HepG2 (cell line): Measurements from ENCODE around the gene ARHGEF26. TPM values are rescaled to one million over a fixed set of nuclear protein-coding genes. Genes with fewer than 3 reads are reported as not detected.

ENCODE experiments used
- BRD4 ChIP-seq: sonication (generic); formaldehyde crosslinking; IDR thresholded peaks from 2 replicates; pipeline ENCODE4 v1.4.0; 2020; ENCODE audit warnings: missing genetic modification reagents
- CBFB ChIP-seq: sonication (generic); formaldehyde crosslinking; IDR thresholded peaks from 2 replicates; pipeline ENCODE4 v1.4.0; 2020; ENCODE audit warnings: missing genetic modification reagents
- CC2D1A ChIP-seq: sonication (generic); formaldehyde crosslinking; IDR thresholded peaks from 2 replicates; pipeline ENCODE4 v1.8.1; 2023; ENCODE audit warnings: mild to moderate bottlenecking, missing genetic modification reagents
- CERS6 ChIP-seq: sonication (generic); formaldehyde crosslinking; IDR thresholded peaks from 2 replicates; pipeline ENCODE4 v1.5.0; 2020; ENCODE audit warnings: missing genetic modification reagents
- KAT7 ChIP-seq: IDR thresholded peaks from 2 replicates; pipeline ENCODE4 v1.6.1; 2018; ENCODE audit warnings: borderline replicate concordance, missing compliant biosample characterization
- MAF1 ChIP-seq: sonication (generic); formaldehyde crosslinking; IDR thresholded peaks from 2 replicates; pipeline ENCODE4 v1.5.0; 2020; ENCODE audit warnings: missing genetic modification reagents, borderline replicate concordance
- NFE2L1 ChIP-seq: sonication (generic); formaldehyde crosslinking; IDR thresholded peaks from 2 replicates; pipeline ENCODE4 v1.4.0; 2020; ENCODE audit warnings: missing genetic modification reagents, mild to moderate bottlenecking, borderline replicate concordance
- PHF20 ChIP-seq: sonication (generic); formaldehyde crosslinking; IDR thresholded peaks from 2 replicates; pipeline ENCODE4 v1.5.0; 2020; ENCODE audit warnings: mild to moderate bottlenecking, missing genetic modification reagents
- RORA ChIP-seq: sonication (generic); formaldehyde crosslinking; IDR thresholded peaks from 2 replicates; pipeline ENCODE4 v1.5.0; 2020; ENCODE audit warnings: mild to moderate bottlenecking, missing genetic modification reagents, moderate library complexity
- ZBTB21 ChIP-seq: sonication (generic); formaldehyde crosslinking; IDR thresholded peaks from 2 replicates; pipeline ENCODE4 v1.4.0; 2020; ENCODE audit warnings: missing genetic modification reagents
- ZBTB34 ChIP-seq: sonication (generic); formaldehyde crosslinking; IDR thresholded peaks from 2 replicates; pipeline ENCODE4 v1.8.0; 2022; ENCODE audit warnings: mild to moderate bottlenecking, missing genetic modification reagents
- ZMYM4 ChIP-seq: sonication (generic); formaldehyde crosslinking; IDR thresholded peaks from 2 replicates; pipeline ENCODE4 v1.8.1; 2023; ENCODE audit warnings: mild to moderate bottlenecking, missing genetic modification reagents
- ZNF280D ChIP-seq: sonication (generic); formaldehyde crosslinking; IDR thresholded peaks from 2 replicates; pipeline ENCODE4 v1.5.1; 2020; ENCODE audit warnings: mild to moderate bottlenecking, missing genetic modification reagents
- ZNF34 ChIP-seq: sonication (generic); formaldehyde crosslinking; IDR thresholded peaks from 2 replicates; pipeline ENCODE4 v1.4.0; 2020; ENCODE audit warnings: mild to moderate bottlenecking, missing genetic modification reagents, borderline replicate concordance
- ZNF407 ChIP-seq: sonication (generic); formaldehyde crosslinking; IDR thresholded peaks from one replicate; pipeline ENCODE4 v1.5.1; 2020; ENCODE audit warnings: mild to moderate bottlenecking, missing genetic modification reagents; ENCODE audit errors: not compliant biosample characterization
- ZNF724P ChIP-seq: sonication (generic); formaldehyde crosslinking; IDR thresholded peaks from 2 replicates; pipeline ENCODE4 v1.8.0; 2022; ENCODE audit warnings: missing genetic modification reagents, borderline replicate concordance
- ZNF83 ChIP-seq: sonication (generic); formaldehyde crosslinking; IDR thresholded peaks from 2 replicates; pipeline ENCODE4 v1.4.0; 2020; ENCODE audit warnings: missing genetic modification reagents, mild to moderate bottlenecking, borderline replicate concordance
- polyA plus RNA-seq, 8 experiments: library from polyadenylated mRNA; depleted of rRNA in 3 of 8; stranded (reverse) in 7 of 8; unstranded in 1 of 8; fragments of >200 nt; fragmentation: Illumina TruSeq in 4 of 8; extraction: Trizol in 4 of 8; gene quantifications; 2 replicates each; pipeline versions ENCODE4 v1.2.1 to v1.2.3, GENCODE V29; 2011 to 2016; ENCODE audit warnings: low read depth in 4 of 8, missing spikeins in 1 of 8, mixed read lengths in 1 of 8; ENCODE audit not compliant: insufficient read depth in 1 of 8
- total RNA-seq, 5 experiments: library from RNA; depleted of rRNA; stranded (reverse); fragments of >200 nt; fragmentation: Illumina TruSeq; extraction: Trizol; gene quantifications; 2 replicates each; pipeline ENCODE4 v1.2.3, GENCODE V29; 2016; ENCODE audit warnings: low read depth in 1 of 5

Gene ARHGEF26
- total and polyA plus RNA-seq, 2 of the 13 experiments (the other 11 are each of a cell fraction or from before 2014, with no cell fraction given): 0.74 to 6.1 TPM

GRCh38 chr3:154251610-154252009 is 130.4 kb downstream of the ARHGEF26 start (continued):
- TF ChIP-seq ZMYM4 (CRISPR knock-in tag) (peak; percentile 72), RORA (CRISPR knock-in tag) (no peak), MAF1 (CRISPR knock-in tag) (no peak), NFE2L1 (no peak), ZNF280D (CRISPR knock-in tag) (0 out of 2 replicates have a peak, but pooled peaks have one; percentile 42), CERS6 (CRISPR knock-in tag) (no peak), ZNF724P (no peak), CC2D1A (CRISPR knock-in tag) (no peak), BRD4 (CRISPR knock-in tag) (no peak), ZNF34 (CRISPR knock-in tag) (no peak), ZBTB34 (CRISPR knock-in tag) (peak; percentile 56; the same call in 1 of the 2 replicates), ZNF407 (CRISPR knock-in tag) (no peak), ZBTB21 (CRISPR knock-in tag) (no peak), KAT7 (CRISPR knock-in tag) (no peak), ZNF83 (no peak), CBFB (CRISPR knock-in tag) (no peak), PHF20 (no peak)
